NCI-H226 (cell line): ENCODE results near the gene HTRA3.

Source experiments
- DNase-seq: peaks from one replicate; pipeline ENCODE4 v3.0.0-alpha.2; 2015

HTRA3 gene

DNA sequence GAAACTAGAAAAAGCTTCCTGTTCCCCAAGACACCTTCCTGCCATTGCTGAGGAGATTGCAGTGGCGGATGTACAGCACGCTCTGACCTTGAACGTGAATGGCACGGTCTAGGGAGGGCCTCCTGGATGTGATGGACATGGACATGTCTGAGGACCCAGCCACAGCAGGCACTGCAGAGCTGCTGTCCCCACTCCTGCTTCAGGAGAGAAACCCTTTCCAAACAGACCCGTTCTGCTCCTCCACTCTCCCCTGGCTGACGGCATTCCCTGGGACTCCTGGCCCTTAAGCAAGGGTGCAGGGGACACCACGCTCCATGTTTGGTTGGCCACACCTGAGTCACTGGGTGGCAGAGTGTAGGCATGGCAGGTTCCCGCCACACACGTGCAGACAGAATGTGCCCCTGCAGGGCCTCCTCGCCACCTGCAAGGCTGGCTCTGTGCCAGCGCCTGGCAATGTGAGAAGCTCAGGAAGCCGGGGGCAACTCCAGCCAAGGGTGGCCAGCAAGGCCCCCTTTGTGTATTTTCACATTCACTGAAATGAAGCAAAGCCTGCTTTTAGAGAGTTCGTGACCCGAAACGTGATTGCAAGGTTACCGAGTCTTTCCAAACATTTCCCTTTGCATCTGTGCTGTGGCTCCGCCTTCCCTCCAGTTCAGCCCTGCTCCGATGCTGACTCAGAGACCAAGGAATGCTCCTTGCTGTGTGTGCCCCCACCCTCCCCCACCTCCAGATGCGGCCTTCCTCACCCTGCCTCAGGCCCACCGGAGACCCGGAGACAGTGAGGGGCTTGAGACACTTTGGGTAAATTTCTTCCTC, 46.1 kb downstream of the HTRA3 start:
- peak; percentile 68 for DNase-seq

- no peak for DNase-seq
Measured at GRCh38 chr4:8316251-8316771, 46.8 kb downstream of the HTRA3 start.

GRCh38 chr4:8316911-8317351, 47.4 kb downstream of the HTRA3 start:
- DNase-seq = no peak

DNA sequence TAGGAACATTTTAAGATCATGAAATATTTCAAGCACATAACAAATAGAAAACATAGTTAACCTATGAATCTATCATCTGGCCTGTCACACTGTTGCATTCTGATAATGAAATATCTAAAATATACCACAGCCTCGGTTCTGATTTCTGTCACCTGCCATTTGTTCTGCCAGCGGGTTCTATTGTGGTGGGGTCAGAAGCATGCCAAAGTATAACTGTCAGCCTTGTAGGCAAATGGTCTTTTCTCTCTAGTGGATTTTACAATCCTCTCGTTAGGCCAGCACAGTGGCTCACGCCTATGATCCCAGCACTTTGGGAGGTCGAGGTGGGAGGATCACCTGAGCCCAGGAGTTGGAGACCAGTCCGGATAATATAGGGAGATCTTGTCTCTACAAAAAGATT, 47.9 kb downstream of the HTRA3 start:
- no peak for DNase-seq

- no peak for DNase-seq
Measured at GRCh38 chr4:8318509-8318908, 49.0 kb downstream of the HTRA3 start.

DNA sequence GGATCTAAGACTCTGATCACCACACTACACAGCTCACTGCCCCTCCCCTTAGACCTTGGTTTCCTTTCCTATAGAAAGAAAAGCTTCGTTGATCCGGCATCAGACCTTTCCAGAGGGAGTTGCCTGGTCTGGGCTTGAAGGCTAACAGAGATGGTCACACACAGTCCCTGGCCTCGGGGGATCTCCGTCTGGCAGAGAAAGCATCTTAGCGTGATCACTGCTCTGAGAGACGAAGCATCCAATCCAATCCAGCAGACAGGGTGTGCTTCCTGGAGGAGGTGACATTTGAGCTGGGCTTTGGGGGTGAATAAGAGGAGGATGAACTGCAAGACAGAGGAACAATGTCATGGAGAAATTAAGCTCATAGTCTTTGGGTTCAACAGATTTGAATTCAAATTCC, 49.5 kb downstream of the HTRA3 start:
- no peak for DNase-seq

- DNase-seq = no peak
Measured at GRCh38 chr4:8319731-8320385, 50.3 kb downstream of the HTRA3 start.

DNA sequence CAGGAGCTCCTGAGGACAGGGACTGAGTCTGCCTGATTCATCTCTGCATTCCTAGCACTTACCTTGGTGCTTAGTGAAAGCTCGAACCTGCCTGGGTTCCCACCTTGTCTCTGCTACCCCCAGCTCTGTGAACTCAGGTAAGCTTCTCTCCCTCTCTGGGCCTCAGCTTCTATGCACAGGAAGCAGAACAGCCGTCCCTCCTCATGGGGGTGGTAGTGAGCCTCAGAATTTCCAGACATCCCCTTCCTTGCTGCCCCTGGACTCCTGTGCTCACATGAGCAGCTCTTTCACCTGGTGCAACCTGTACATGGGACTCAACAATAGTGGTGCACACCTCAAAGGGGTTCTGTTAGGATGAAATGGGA, 50.8 kb downstream of the HTRA3 start:
- no peak for DNase-seq

DNA sequence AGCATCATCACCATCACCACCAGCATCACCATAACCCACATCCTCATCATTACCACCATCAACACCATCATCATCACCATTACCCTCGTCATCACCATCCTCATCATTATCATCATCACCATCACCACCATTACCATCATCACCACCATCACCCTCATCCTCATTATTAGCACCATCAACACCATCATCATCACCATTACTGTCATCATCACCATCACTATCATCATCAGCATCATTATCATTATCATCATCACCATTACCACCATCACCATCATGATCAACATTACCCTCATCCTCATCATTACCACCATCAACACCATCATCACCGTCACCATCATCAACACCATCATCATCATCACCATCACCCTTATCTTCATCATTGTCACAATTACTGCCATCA, 51.7 kb downstream of the HTRA3 start:
- DNase-seq = no peak

DNA sequence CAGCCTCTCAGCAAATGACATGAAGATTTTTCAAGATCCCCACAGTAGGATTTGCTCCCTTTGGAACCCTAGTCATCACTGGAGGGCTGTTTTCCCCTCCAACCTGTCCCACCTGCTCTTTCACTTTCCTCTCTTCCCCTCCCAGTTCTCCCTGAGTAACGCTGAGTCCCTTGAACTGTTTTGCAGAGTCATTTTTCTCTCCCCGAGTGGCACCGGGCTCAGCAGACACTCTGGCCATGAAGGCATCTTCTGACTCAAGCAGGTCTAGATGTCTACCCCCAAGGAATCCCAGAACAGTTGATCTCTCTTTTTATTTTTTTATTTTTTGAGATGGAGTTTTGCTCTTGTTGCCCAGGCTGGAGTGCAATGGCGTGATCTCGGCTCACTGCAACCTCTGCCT, 52.2 kb downstream of the HTRA3 start:
- no peak for DNase-seq

DNA sequence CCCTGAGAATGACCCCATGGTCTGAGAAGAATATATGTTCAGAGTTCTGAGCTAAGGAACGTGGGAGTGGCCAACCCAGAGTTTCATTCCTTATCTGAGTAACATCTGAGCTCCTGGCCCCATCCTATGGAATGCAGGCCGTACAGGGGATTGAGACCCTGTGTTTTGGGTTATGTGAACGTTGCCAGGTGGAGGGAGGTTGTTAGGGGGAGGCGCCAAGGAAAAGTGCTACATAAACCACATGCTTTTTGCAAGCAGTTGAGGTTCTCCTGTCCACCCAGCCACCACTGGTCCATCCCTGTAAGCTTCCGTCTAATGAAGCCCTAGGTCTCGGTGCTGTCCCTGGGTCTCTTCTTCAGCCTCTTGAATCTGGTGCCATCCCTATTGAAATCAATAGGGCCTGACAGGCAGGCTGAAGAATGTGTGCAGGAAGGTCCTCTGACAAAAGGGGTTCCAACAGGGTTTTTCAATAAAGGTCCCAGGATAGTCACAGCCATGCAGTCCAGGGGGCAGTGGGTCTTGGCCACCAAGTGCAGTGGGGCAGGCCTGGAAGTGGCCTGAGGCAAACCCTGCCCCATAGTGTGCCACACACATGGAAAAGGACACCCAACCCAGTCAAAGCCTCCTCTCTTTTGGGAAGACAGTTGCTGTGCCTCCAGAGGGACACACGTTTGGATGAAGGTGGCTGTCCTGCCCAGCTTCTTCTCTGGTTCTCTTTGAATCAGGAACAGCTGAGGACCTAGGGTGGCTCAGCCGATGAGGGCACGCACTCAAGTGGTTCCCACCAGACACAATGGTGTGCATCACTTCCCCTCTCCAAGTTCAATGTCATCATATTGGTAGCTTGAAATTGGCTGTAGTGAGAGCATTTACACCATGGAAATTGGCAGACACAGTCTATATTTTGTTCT, 53.5 kb downstream of the HTRA3 start:
- DNase-seq = no peak

- DNase-seq = no peak
Measured at GRCh38 chr4:8323947-8324555, 54.5 kb downstream of the HTRA3 start.

DNA sequence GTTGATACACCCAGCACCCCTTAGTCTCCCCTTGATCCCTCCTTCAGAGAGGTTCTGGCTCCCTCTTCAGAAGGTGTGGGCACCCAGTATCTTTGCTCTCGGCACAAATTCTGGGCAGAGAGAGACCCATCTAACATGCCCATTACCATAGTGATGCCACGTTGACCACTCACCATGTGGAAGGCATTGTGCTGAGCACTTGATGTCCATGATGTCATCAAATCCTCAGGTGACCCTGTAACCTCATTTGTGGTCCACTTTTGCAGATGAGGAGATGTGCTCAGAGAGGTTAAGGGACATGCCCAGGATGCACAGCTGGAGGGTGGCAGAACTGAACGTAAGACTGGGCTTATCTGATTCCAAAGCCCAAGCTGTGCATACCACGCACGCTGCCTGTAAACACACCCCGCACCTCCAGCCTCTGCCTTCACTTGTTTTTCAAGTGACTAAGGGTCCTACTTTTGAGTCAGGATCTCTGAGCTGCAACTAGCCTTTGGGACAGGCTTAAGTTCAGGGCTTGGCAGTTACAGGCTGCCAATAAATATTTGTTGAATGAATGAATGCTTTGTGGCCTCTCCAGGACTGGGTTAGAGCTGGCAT, 55.2 kb downstream of the HTRA3 start:
- no peak for DNase-seq

GRCh38 chr4:8325291-8325973, 55.9 kb downstream of the HTRA3 start:
- no peak for DNase-seq

- DNase-seq = no peak
Measured at GRCh38 chr4:8326206-8326605, 56.7 kb downstream of the HTRA3 start.

GRCh38 chr4:8328456-8328855, 58.9 kb downstream of the HTRA3 start:
- no peak for DNase-seq

DNA sequence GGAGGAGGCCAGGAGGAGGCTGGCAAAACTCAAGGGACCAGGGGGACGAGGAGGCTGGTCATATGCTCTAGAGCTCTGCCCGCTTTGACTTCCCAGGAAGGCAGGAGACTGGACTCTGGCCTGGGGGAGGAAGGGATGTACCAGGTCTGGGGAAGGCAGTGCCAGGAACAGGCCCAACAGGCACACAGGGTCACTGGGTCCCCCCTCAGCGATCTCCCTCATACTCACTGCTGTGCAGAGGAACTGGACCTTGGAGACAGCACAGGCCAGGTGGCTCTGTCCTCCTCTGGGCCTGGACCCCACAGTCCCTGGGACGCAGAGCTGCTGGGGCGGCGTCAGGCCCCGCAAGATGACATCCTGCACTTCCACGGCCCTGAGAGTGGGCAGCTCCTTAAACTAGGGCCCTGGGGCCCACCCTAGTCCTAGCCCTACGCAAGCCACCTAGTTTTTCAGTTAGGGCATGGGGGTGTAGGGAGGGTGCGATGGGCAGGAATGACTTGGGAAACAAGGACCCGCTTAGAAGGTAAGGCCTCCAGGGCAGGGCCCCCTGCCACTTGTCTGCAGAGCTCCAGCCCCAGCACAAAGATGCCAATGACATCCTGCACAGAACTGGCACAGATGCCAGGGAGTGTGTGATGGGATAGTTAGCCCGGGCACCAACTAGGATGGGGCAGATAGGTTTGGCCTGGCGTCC, 59.5 kb downstream of the HTRA3 start:
- no peak for DNase-seq

DNA sequence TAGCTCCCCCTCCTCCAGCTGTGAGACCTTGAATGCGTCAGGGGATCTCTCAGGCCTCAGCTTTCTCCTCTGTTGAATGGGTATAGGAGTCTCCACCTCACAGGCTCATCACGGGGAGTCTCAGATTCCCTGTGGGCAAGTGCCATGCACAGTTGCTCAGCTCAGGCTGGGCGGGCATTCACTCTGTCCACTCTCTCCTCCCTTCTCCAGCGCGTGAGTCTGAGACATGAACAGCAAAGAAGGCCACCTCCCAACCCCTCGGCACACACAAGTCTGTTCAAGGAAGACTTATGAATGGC, 60.0 kb downstream of the HTRA3 start:
- no peak for DNase-seq

DNA sequence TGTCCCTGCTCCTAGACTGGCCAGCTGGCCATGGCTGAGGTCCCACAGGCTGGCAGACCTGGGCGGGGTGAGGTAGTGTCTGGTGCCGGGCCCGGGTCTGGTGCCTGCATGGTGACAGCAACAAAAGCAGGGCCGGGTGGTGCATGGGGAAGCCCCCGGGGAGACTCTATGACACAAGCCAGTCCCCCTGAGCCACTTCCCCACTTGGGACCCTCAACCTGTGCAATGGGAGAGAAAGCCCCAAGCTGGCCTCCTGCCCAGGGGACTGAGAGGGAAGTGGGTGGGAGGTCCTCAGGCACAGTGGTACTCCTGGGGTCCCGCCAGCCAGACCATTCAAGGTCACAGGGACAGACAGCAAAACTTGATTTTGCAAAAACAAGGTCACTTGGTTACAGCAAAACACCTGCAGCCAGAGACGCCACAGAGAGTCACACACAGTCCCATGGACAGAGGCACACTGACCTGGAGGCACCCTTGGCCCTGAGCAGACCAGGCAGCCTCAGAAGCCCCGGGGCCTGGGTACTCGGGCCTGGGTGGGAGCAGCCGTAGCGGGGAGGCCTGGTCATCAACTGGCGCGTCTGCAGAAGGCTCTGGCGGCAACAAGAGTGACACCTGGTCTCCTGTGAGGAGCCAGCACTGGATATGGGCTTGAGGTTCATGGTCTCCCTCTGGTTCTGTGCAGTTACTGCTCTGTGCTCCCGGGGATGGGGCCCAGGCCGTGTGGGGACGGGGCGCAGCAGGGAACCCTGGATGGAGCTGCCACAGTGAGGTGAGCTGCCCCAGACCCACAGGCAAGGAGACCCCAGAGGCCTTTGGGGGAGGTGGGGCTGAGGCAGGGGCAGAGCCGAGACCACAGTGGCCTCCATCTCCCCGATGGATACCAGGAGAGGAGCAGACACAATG, 60.6 kb downstream of the HTRA3 start:
- no peak for DNase-seq
